ENCODE data around the gene ARHGEF16. TPM values are rescaled to one million over a fixed set of nuclear protein-coding genes. Genes with fewer than 3 reads are reported as not detected.

The ARHGEF16 gene
- polyA plus RNA-seq, 1 experiment, result 0.04 TPM

DNA sequence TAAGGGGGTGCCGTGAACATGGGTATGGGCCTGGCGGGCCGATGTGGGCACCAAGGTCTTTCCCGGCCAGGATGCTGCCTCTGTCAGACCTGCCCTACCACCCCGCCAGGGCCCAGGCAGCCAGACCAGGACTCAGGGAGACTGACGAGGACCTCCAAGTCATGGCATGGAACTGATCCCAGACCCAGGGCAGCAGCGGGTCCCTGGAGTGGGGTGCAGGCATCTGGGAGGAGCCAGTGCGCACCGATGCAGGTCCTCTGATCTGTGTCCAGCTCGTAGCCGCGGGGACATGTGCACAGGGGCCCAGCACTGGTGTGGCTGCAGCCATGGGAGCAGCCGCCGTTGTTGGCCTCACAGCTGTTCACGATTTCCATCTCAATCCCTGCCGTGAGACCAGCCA, 56.8 kb downstream of the ARHGEF16 start:
- peaks cover 44% of the 10 kb centered on the region for H3K36me3 ChIP-seq (ENCODE audit: control insufficient read depth, insufficient read depth, low read length)
- DNase-seq (ENCODE audit: low read depth), result no peak
- CTCF ChIA-PET, result no interaction called here
- H3K4me3 ChIP-seq (ENCODE audit: low read depth, low read length), result no peak overlapping the region
- TF ChIP-seq, protein P1, sequence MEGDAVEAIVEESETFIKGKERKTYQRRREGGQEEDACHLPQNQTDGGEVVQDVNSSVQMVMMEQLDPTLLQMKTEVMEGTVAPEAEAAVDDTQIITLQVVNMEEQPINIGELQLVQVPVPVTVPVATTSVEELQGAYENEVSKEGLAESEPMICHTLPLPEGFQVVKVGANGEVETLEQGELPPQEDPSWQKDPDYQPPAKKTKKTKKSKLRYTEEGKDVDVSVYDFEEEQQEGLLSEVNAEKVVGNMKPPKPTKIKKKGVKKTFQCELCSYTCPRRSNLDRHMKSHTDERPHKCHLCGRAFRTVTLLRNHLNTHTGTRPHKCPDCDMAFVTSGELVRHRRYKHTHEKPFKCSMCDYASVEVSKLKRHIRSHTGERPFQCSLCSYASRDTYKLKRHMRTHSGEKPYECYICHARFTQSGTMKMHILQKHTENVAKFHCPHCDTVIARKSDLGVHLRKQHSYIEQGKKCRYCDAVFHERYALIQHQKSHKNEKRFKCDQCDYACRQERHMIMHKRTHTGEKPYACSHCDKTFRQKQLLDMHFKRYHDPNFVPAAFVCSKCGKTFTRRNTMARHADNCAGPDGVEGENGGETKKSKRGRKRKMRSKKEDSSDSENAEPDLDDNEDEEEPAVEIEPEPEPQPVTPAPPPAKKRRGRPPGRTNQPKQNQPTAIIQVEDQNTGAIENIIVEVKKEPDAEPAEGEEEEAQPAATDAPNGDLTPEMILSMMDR (IDR thresholded peaks at IDR 0.05; ENCODE audit: insufficient read depth, low read depth, low read length), result no peak
- H3K27me3 ChIP-seq (ENCODE audit: control insufficient read depth, insufficient read depth, low read length), result no peaks in the 10 kb centered on the region
- POLR2A ChIA-PET, result no interaction called here

DNA sequence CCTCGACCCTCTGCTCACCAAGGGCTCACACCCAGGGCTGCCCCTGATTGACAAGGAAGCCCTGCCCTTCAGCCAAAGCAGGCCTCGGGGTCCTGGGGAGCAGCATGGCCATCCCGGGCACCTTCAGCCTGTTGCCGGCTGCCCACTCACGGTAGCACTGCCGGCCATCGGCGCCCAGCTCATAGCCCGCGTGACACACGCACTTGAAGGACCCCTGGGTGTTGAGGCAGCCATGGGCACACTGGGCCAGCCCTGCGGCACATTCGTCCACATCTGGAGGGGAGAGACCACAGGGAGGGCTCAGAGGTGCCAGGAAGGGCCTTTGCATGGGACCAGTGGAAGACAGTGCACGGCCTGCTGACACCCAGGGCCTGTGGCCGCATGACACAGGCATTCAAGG, 57.4 kb downstream of the ARHGEF16 start:
- ChIA-PET POLR2A (no interaction called here), CTCF (no interaction called here)
- TF ChIP-seq, protein P1 (IDR thresholded peaks at IDR 0.05; ENCODE audit: insufficient read depth, low read depth, low read length), result no peak
- H3K36me3 ChIP-seq (ENCODE audit: control insufficient read depth, insufficient read depth, low read length), result peaks cover 45% of the 10 kb centered on the region
- no peaks in the 10 kb centered on the region for H3K27me3 ChIP-seq (ENCODE audit: control insufficient read depth, insufficient read depth, low read length)
- H3K4me3 ChIP-seq (ENCODE audit: low read depth, low read length), result no peak overlapping the region
- no peak for DNase-seq (ENCODE audit: low read depth)

DNA sequence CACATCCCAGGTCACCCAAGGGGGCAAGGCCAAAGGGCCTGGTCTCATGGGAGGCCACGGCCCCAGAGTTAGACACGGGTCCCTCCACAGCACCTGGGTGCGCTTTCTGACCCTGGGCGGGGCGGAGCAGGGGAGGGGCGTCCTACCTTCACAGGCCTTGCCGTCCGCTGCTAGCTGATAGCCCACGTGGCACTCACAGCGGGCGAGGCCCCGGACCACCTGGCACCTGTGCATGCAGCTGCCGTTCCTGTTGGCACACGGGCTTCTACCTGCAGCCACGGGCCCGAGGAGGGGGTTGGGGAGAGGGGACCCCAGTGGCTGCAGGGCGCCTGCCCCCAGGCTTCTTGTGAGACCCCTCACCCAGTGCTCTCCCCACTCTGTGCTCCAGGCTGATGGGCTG, 59.9 kb downstream of the ARHGEF16 start:
- TF ChIP-seq, protein P1 (IDR thresholded peaks at IDR 0.05; ENCODE audit: insufficient read depth, low read depth, low read length), result no peak
- CTCF ChIA-PET, result interaction anchor here (1.3 to 1.5 kb wide), 2 partner anchors 11 to 51 kb away, joined by 3 read pairs; no protein-coding TSS in a partner anchor

DNA sequence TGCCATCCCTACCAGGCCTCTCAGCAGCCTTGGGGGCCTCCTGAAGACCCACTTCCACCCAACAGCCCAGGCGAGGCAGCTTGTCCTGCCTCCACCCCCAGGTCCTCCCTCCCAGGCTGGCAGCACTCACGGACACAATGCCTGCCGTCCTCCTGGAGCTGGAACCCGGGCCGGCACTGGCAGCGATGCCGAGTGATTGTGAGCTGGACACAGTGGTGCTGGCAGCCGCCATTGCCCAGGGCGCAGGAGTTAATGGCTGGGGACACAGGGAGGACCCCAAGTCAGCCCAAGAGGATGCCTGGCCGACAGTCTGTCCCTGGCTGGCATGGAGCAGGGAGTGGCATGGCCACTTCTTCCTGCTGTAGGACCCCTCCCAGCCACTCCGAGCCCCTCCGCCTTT, 60.8 kb downstream of the ARHGEF16 start:
- ChIA-PET POLR2A (no interaction called here), CTCF (interaction anchor here (1.2 to 1.5 kb wide), 2 partner anchors 32 to 62 kb away, joined by 3 read pairs; no protein-coding TSS in a partner anchor)
- peaks cover 53% of the 10 kb centered on the region for H3K36me3 ChIP-seq (ENCODE audit: control insufficient read depth, insufficient read depth, low read length)
- no peak overlapping the region for H3K4me3 ChIP-seq (ENCODE audit: low read depth, low read length)
- no peaks in the 10 kb centered on the region for H3K27me3 ChIP-seq (ENCODE audit: control insufficient read depth, insufficient read depth, low read length)
- DNase-seq (ENCODE audit: low read depth), result no peak
- TF ChIP-seq, protein P1 (IDR thresholded peaks at IDR 0.05; ENCODE audit: insufficient read depth, low read depth, low read length), result no peak

More for the DNA sequence above, 59.9 kb downstream of the ARHGEF16 start:
- Histone ChIP-seq H3K36me3 (ENCODE audit: control insufficient read depth, insufficient read depth, low read length) (peaks cover 45% of the 10 kb centered on the region), H3K27me3 (ENCODE audit: control insufficient read depth, insufficient read depth, low read length) (no peaks in the 10 kb centered on the region), H3K4me3 (ENCODE audit: low read depth, low read length) (no peak overlapping the region)
- DNase-seq (ENCODE audit: low read depth), result no peak
- POLR2A ChIA-PET, result no interaction called here

DNA sequence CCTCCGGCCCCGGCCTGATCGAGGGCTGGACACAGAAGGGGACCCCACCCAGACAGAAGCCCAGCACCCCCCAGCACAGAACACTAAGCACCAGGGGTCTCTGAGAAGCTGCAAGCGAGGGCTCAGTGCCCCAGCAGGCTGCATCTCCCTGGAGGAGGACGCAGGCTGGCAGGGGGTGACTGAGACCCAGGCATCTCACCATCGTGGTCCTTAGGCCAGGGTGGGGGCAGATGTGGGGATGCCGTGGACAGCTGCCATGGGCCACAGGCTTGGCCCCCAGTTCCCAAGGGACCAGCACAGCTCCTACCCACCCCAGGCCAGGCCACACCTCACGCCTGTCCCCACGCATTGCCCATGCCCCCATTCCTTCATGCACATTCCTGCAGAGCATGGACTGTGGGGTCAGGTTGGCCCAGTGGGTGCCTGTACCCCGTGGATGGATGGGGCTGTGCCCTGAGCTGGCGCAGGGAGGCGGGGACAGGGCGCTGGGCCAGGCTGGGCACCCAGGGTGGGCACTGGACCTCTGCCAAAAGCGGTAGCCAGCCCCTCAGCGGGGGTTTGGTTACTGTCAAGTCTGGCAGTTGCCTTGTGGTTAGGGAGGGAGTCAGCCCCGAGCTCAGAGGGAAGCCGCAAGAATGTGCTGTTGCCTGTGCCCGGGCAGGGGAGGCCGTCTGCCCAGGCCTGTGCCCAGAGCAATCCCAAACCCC, 61.5 kb downstream of the ARHGEF16 start:
- no peaks in the 10 kb centered on the region for H3K27me3 ChIP-seq (ENCODE audit: control insufficient read depth, insufficient read depth, low read length)
- no peak for DNase-seq (ENCODE audit: low read depth)
- H3K36me3 ChIP-seq (ENCODE audit: control insufficient read depth, insufficient read depth, low read length), result peaks cover 50% of the 10 kb centered on the region
- POLR2A ChIA-PET, result no interaction called here
- CTCF ChIA-PET, result interaction anchor here (1.2 to 1.5 kb wide), 2 partner anchors 33 to 63 kb away, joined by 3 read pairs; no protein-coding TSS in a partner anchor
- no peak overlapping the region for H3K4me3 ChIP-seq (ENCODE audit: low read depth, low read length)
- TF ChIP-seq, protein P1 (IDR thresholded peaks at IDR 0.05; ENCODE audit: insufficient read depth, low read depth, low read length), result no peak

All from BJ (cell line).